ENCODE results near the gene NMNAT3. TPM values are rescaled to one million over a fixed set of nuclear protein-coding genes. Genes with fewer than 3 reads are reported as not detected.
A peak's percentile ranks its signal among the peaks of the same experiment; 100 is the strongest.

NMNAT3 gene
- total and polyA plus RNA-seq, 4 donors = 2.4 to 10.2 (median 3.4) TPM

- Histone ChIP-seq H3K4me1 (ENCODE audit: control insufficient read depth in 5 of 5, insufficient read depth in 5 of 5, low read length in 5 of 5) (peaks cover 0 to 33% (median 1%) of the 10 kb centered on the region in 5 donors), H3K27ac (ENCODE audit: low read depth in 1 of 2, low read length in 1 of 2) (no peak overlapping the region), H3K4me3 (no peak overlapping the region), H3K9ac (ENCODE audit: insufficient read depth in 1 of 2, low read length in 2 of 2) (no peak overlapping the region), H3K36me3 (ENCODE audit: control insufficient read depth in 4 of 4, insufficient read depth in 4 of 4, low read length in 4 of 4) (peaks cover 0 to 28% (median 3%) of the 10 kb centered on the region in 4 donors), H3K9me3 (ENCODE audit: control insufficient read depth in 4 of 4, insufficient read depth in 3 of 4, low read length in 3 of 4) (no peaks in the 10 kb centered on the region), H3K27me3 (ENCODE audit: control insufficient read depth in 3 of 3, insufficient read depth in 3 of 3, low read length in 2 of 3) (no peaks in the 10 kb centered on the region)
- no peak for TF ChIP-seq CTCF (IDR thresholded peaks at IDR 0.05; ENCODE audit: control extremely low read depth, extremely low read depth)
- 81 to 92% methylated on average over 3 of the region's 3 CpGs for WGBS, 2 donors
- no peak for DNase-seq
- no peak for ATAC-seq (ENCODE audit: insufficient read depth, low FRiP score)
Observed at GRCh38 chr3:139521144-139521543, 156.6 kb downstream of the NMNAT3 start.

GRCh38 chr3:139519998-139520737 lies 157.6 kb downstream of the NMNAT3 start:
- Histone ChIP-seq H3K9ac (ENCODE audit: insufficient read depth in 1 of 2, low read length in 2 of 2) (no peak overlapping the region), H3K4me3 (no peak overlapping the region), H3K27me3 (ENCODE audit: control insufficient read depth in 3 of 3, insufficient read depth in 3 of 3, low read length in 2 of 3) (no peaks in the 10 kb centered on the region), H3K9me3 (ENCODE audit: control insufficient read depth in 4 of 4, insufficient read depth in 3 of 4, low read length in 3 of 4) (no peaks in the 10 kb centered on the region), H3K36me3 (ENCODE audit: control insufficient read depth in 4 of 4, insufficient read depth in 4 of 4, low read length in 4 of 4) (peaks cover 0 to 32% (median 2%) of the 10 kb centered on the region in 4 donors), H3K4me1 (ENCODE audit: control insufficient read depth in 5 of 5, insufficient read depth in 5 of 5, low read length in 5 of 5) (peaks cover 0 to 33% (median 1%) of the 10 kb centered on the region in 5 donors), H3K27ac (ENCODE audit: low read depth in 1 of 2, low read length in 1 of 2) (no peak overlapping the region)
- no peak for ATAC-seq (ENCODE audit: insufficient read depth, low FRiP score)
- 80 to 90% methylated on average over 7 of the region's 7 CpGs for WGBS, 2 donors
- DNase-seq = peak in 1 of 3 donors; percentile 41
- TF ChIP-seq CTCF (IDR thresholded peaks at IDR 0.05; ENCODE audit: control extremely low read depth, extremely low read depth) = no peak

- Histone ChIP-seq H3K27ac (ENCODE audit: low read depth in 1 of 2, low read length in 1 of 2) (no peak overlapping the region), H3K4me1 (ENCODE audit: control insufficient read depth in 5 of 5, insufficient read depth in 5 of 5, low read length in 5 of 5) (peaks cover 0 to 33% (median 1%) of the 10 kb centered on the region in 5 donors), H3K9me3 (ENCODE audit: control insufficient read depth in 4 of 4, insufficient read depth in 3 of 4, low read length in 3 of 4) (no peaks in the 10 kb centered on the region), H3K27me3 (ENCODE audit: control insufficient read depth in 3 of 3, insufficient read depth in 3 of 3, low read length in 2 of 3) (no peaks in the 10 kb centered on the region), H3K36me3 (ENCODE audit: control insufficient read depth in 4 of 4, insufficient read depth in 4 of 4, low read length in 4 of 4) (peaks cover 0 to 32% (median 2%) of the 10 kb centered on the region in 4 donors), H3K4me3 (no peak overlapping the region), H3K9ac (ENCODE audit: insufficient read depth in 1 of 2, low read length in 2 of 2) (no peak overlapping the region)
- WGBS, 2 donors = 94 to 98% methylated on average over 9 of the region's 9 CpGs
- DNase-seq (no peak), ATAC-seq (ENCODE audit: insufficient read depth, low FRiP score) (no peak)
- TF ChIP-seq CTCF (IDR thresholded peaks at IDR 0.05; ENCODE audit: control extremely low read depth, extremely low read depth) = no peak
Observed at GRCh38 chr3:139518926-139519842, 158.6 kb downstream of the NMNAT3 start.
